Measurements from ENCODE around the gene VPS26A.

Gene VPS26A

GRCh38 chr10:69186524-69186923 lies 62.5 kb downstream of the VPS26A start:
- TF ChIP-seq, protein P1, sequence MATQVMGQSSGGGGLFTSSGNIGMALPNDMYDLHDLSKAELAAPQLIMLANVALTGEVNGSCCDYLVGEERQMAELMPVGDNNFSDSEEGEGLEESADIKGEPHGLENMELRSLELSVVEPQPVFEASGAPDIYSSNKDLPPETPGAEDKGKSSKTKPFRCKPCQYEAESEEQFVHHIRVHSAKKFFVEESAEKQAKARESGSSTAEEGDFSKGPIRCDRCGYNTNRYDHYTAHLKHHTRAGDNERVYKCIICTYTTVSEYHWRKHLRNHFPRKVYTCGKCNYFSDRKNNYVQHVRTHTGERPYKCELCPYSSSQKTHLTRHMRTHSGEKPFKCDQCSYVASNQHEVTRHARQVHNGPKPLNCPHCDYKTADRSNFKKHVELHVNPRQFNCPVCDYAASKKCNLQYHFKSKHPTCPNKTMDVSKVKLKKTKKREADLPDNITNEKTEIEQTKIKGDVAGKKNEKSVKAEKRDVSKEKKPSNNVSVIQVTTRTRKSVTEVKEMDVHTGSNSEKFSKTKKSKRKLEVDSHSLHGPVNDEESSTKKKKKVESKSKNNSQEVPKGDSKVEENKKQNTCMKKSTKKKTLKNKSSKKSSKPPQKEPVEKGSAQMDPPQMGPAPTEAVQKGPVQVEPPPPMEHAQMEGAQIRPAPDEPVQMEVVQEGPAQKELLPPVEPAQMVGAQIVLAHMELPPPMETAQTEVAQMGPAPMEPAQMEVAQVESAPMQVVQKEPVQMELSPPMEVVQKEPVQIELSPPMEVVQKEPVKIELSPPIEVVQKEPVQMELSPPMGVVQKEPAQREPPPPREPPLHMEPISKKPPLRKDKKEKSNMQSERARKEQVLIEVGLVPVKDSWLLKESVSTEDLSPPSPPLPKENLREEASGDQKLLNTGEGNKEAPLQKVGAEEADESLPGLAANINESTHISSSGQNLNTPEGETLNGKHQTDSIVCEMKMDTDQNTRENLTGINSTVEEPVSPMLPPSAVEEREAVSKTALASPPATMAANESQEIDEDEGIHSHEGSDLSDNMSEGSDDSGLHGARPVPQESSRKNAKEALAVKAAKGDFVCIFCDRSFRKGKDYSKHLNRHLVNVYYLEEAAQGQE (IDR thresholded peaks at IDR 0.05; ENCODE audit: insufficient read depth in 1 of 2, low read depth in 2 of 2, low read length in 2 of 2), result no peak
- no peak for TF ChIP-seq TAF1 (IDR thresholded peaks at IDR 0.05; ENCODE audit: borderline replicate concordance, insufficient read depth, low read length)
- no peak for TF ChIP-seq SIN3A (IDR thresholded peaks at IDR 0.05; ENCODE audit: borderline replicate concordance, insufficient read depth, low read length)
- no peak for TF ChIP-seq POLR2AphosphoS5 (IDR thresholded peaks at IDR 0.05; ENCODE audit: low read depth, low read length)

GRCh38 chr10:69201045-69201444 lies 77.1 kb downstream of the VPS26A start:
- no peak for TF ChIP-seq TAF1 (IDR thresholded peaks at IDR 0.05; ENCODE audit: borderline replicate concordance, insufficient read depth, low read length)
- no peak for TF ChIP-seq FOXP2 (optimal IDR thresholded peaks at IDR 0.05; ENCODE audit: borderline replicate concordance, extremely low read depth, extremely low read length, insufficient read depth)
- TF ChIP-seq POLR2AphosphoS5 (IDR thresholded peaks at IDR 0.05; ENCODE audit: low read depth, low read length), result no peak
- no peak for TF ChIP-seq SIN3A (IDR thresholded peaks at IDR 0.05; ENCODE audit: borderline replicate concordance, insufficient read depth, low read length)
- TF ChIP-seq, protein P1 (IDR thresholded peaks at IDR 0.05; ENCODE audit: insufficient read depth in 1 of 2, low read depth in 2 of 2, low read length in 2 of 2), result no peak

- TF ChIP-seq SIN3A (IDR thresholded peaks at IDR 0.05; ENCODE audit: borderline replicate concordance, insufficient read depth, low read length) (no peak), TAF1 (IDR thresholded peaks at IDR 0.05; ENCODE audit: borderline replicate concordance, insufficient read depth, low read length) (no peak), POLR2AphosphoS5 (IDR thresholded peaks at IDR 0.05; ENCODE audit: low read depth, low read length) (no peak), FOXP2 (optimal IDR thresholded peaks at IDR 0.05; ENCODE audit: borderline replicate concordance, extremely low read depth, extremely low read length, insufficient read depth) (no peak)
- TF ChIP-seq, protein P1 (IDR thresholded peaks at IDR 0.05; ENCODE audit: insufficient read depth in 1 of 2, low read depth in 2 of 2, low read length in 2 of 2), result no peak
These were observed 78.4 kb downstream of the VPS26A start for GRCh38 chr10:69202332-69202731.

GRCh38 chr10:69208761-69209160 lies 84.8 kb downstream of the VPS26A start:
- TF ChIP-seq, protein P1 (IDR thresholded peaks at IDR 0.05; ENCODE audit: insufficient read depth in 1 of 2, low read depth in 2 of 2, low read length in 2 of 2), result no peak
- TF ChIP-seq TAF1 (IDR thresholded peaks at IDR 0.05; ENCODE audit: borderline replicate concordance, insufficient read depth, low read length) (no peak), POLR2AphosphoS5 (IDR thresholded peaks at IDR 0.05; ENCODE audit: low read depth, low read length) (no peak), SIN3A (IDR thresholded peaks at IDR 0.05; ENCODE audit: borderline replicate concordance, insufficient read depth, low read length) (no peak), FOXP2 (optimal IDR thresholded peaks at IDR 0.05; ENCODE audit: borderline replicate concordance, extremely low read depth, extremely low read length, insufficient read depth) (no peak)

Data from PFSK-1 (cell line).